ENCODE data around the gene SLC35F3.
"Not testable (repeated sequence)": the region's sequence is repeated elsewhere in the genome, so short reads cannot be mapped to it uniquely, and the experiment has no call there.

SLC35F3 gene

GRCh38 chr1:233904633-233905415 is at the start of gene SLC35F3:
Gene SLC35F3, plus strand, starts transcription at chr1:233904676.
- DNase-seq: peak; percentile 18

- DNase-seq: peak; percentile 1
Observed at GRCh38 chr1:233859446-233859845, 45.0 kb upstream of the SLC35F3 start.

- no peak for DNase-seq
Observed at GRCh38 chr1:233863901-233864545, 40.5 kb upstream of the SLC35F3 start.

GRCh38 chr1:233864578-233864977 is 39.9 kb upstream of the SLC35F3 start:
- no peak for DNase-seq

GRCh38 chr1:233865216-233865615 is 39.3 kb upstream of the SLC35F3 start:
- DNase-seq: no peak

- DNase-seq: no peak
Observed at GRCh38 chr1:233865902-233866301, 38.6 kb upstream of the SLC35F3 start.

GRCh38 chr1:233867028-233867427 is 37.4 kb upstream of the SLC35F3 start:
- DNase-seq: no peak

- no peak for DNase-seq
Observed at GRCh38 chr1:233868461-233868860, 36.0 kb upstream of the SLC35F3 start.

GRCh38 chr1:233869680-233870079 is 34.8 kb upstream of the SLC35F3 start:
- DNase-seq: no peak

- DNase-seq: no peak
Observed at GRCh38 chr1:233873666-233874065, 30.8 kb upstream of the SLC35F3 start.

GRCh38 chr1:233879841-233880240 is 24.6 kb upstream of the SLC35F3 start:
- no peak for DNase-seq

- no peak for DNase-seq
Observed at GRCh38 chr1:233883671-233884070, 20.8 kb upstream of the SLC35F3 start.

- no peak for DNase-seq
Observed at GRCh38 chr1:233884461-233885151, 19.9 kb upstream of the SLC35F3 start.

- no peak for DNase-seq
Observed at GRCh38 chr1:233885196-233885920, 19.1 kb upstream of the SLC35F3 start.

- DNase-seq: not testable (repeated sequence)
Observed at GRCh38 chr1:233891151-233891550, 13.3 kb upstream of the SLC35F3 start.

- no peak for DNase-seq
Observed at GRCh38 chr1:233897325-233898162, 6.9 kb upstream of the SLC35F3 start.

GRCh38 chr1:233901495-233901894 is 3.0 kb upstream of the SLC35F3 start:
- DNase-seq: no peak

- DNase-seq: no peak
Observed at GRCh38 chr1:233905416-233906051, 1.1 kb downstream of the SLC35F3 start.

GRCh38 chr1:233907151-233907550 is 2.7 kb downstream of the SLC35F3 start:
- DNase-seq: no peak

- no peak for DNase-seq
Observed at GRCh38 chr1:233908092-233908491, 3.6 kb downstream of the SLC35F3 start.

- DNase-seq: no peak
Observed at GRCh38 chr1:233909195-233909594, 4.7 kb downstream of the SLC35F3 start.

- no peak for DNase-seq
Observed at GRCh38 chr1:233912447-233912846, 8.0 kb downstream of the SLC35F3 start.
